ENCODE data around the gene COL15A1.

DNA sequence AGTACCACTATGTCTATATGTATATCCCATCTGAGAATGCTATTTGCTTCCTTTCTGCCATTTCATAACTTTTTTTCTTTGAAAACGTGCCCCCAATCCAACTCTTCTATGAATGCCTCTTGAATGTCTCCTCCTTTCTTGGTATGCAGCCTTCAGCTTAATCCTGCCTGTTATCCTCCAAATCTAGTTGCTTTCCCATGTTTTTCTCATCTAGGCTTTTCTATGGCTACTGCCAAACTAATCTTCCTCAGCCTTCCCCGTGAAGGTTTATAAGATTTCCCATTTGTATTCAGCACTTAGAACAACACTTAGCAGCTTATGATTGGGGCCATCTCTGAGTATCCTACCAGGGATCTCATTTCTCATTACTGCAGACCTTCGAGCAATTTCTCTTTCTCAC, 163.7 kb downstream of the COL15A1 start:
- TF ChIP-seq CTCF (IDR thresholded peaks at IDR 0.05 in 8 of 11, conservative IDR thresholded peaks at IDR 0.05 in 3 of 11) (no peak), POLR2A (IDR thresholded peaks at IDR 0.05) (no peak), POLR2AphosphoS5 (IDR thresholded peaks at IDR 0.05) (no peak)

Data from spleen (tissue), 7 donors.